ENCODE results near the gene PPP1R9B.

- TF ChIP-seq CTCF (conservative IDR thresholded peaks at IDR 0.05) (no peak), ZFX (IDR thresholded peaks at IDR 0.05) (no peak)
Observed at GRCh38 chr17:50123649-50124349, 26.7 kb downstream of the PPP1R9B start.

Data from C4-2B (cell line).